Neural progenitor cell (in vitro differentiated cells): ENCODE measurements around the gene GIMAP1. TPM values are rescaled to one million over a fixed set of nuclear protein-coding genes. Genes with fewer than 3 reads are reported as not detected.

Experiments used
- DNase-seq: peaks from one replicate; pipeline ENCODE4 v3.0.0-alpha.2; 2016; ENCODE audit warnings: low spot score
- H2AFZ ChIP-seq: fragments of 200-600 bp; sonication (generic); replicated peaks from 2 replicates; pipeline ENCODE4 v1.6.1; 2016; ENCODE audit warnings: antibody characterized with exemption
- H3F3A ChIP-seq: fragments of 200-600 bp; sonication (generic); 2 replicates; pipeline ENCODE4 v1.6.1; 2016; ENCODE audit warnings: antibody characterized with exemption, low read depth
- H3K27ac ChIP-seq: fragments of 200-600 bp; sonication (generic); 2 replicates; pipeline ENCODE4 v1.5.1; 2016; ENCODE audit warnings: mild to moderate bottlenecking
- H3K27me3 ChIP-seq: fragments of 200-600 bp; sonication (generic); 2 replicates; pipeline ENCODE4 v1.6.1; 2016; ENCODE audit warnings: mild to moderate bottlenecking, moderate library complexity
- H3K36me3 ChIP-seq: fragments of 200-600 bp; sonication (generic); 2 replicates; pipeline ENCODE4 v1.5.1; 2016
- H3K4me1 ChIP-seq: fragments of 200-600 bp; sonication (generic); 2 replicates; pipeline ENCODE4 v1.6.1; 2016; ENCODE audit warnings: mixed run types
- H3K4me2 ChIP-seq: fragments of 200-600 bp; sonication (generic); 2 replicates; pipeline ENCODE4 v1.6.1; 2016
- H3K4me3 ChIP-seq: fragments of 200-600 bp; sonication (generic); 2 replicates; pipeline ENCODE4 v1.5.1; 2016
- H3K79me2 ChIP-seq: fragments of 200-600 bp; sonication (generic); 2 replicates; pipeline ENCODE4 v1.6.1; 2016; ENCODE audit warnings: low read depth
- H3K9ac ChIP-seq: fragments of 200-600 bp; sonication (generic); 2 replicates; pipeline ENCODE4 v1.6.1; 2016
- H3K9me3 ChIP-seq: fragments of 200-600 bp; sonication (generic); 2 replicates; pipeline ENCODE4 v1.5.1; 2016; ENCODE audit warnings: low read depth
- H4K20me1 ChIP-seq: fragments of 200-600 bp; sonication (generic); 2 replicates; pipeline ENCODE4 v1.6.1; 2016; ENCODE audit warnings: low read depth
- H3K27ac Mint-ChIP-seq: 3 replicates; pipeline ENCODE4 v1.8.0; 2021; ENCODE audit warnings: mixed read lengths
- H3K27me3 Mint-ChIP-seq: 2 replicates; pipeline ENCODE4 v1.8.0; 2022; ENCODE audit warnings: low read depth, mild to moderate bottlenecking, inconsistent platforms, moderate library complexity, mixed read lengths; ENCODE audit not compliant: insufficient read depth
- H3K36me3 Mint-ChIP-seq: 3 replicates; pipeline ENCODE4 v1.8.0; 2021; ENCODE audit warnings: mixed read lengths
- H3K4me1 Mint-ChIP-seq: 3 replicates; pipeline ENCODE4 v1.8.0; 2021; ENCODE audit warnings: mixed read lengths
- H3K4me3 Mint-ChIP-seq: 3 replicates; pipeline ENCODE4 v1.8.0; 2021; ENCODE audit warnings: mild to moderate bottlenecking, moderate library complexity, mixed read lengths
- H3K9me3 Mint-ChIP-seq: 3 replicates; pipeline ENCODE4 v1.8.0; 2020; ENCODE audit warnings: mixed read lengths
- CTCF ChIP-seq: fragments of 200-600 bp; sonication (generic); IDR thresholded peaks from 2 replicates; pipeline ENCODE4 v1.5.1; 2017; ENCODE audit warnings: antibody characterized with exemption, mild to moderate bottlenecking
- EZH2 ChIP-seq: fragments of 200-600 bp; sonication (generic); IDR thresholded peaks from 2 replicates; pipeline ENCODE4 v1.6.1; 2017; ENCODE audit warnings: antibody characterized with exemption, mild to moderate bottlenecking, moderate library complexity
- EZH2phosphoT487 ChIP-seq: fragments of 200-600 bp; sonication (generic); IDR thresholded peaks from 2 replicates; pipeline ENCODE4 v1.6.1; 2017; ENCODE audit warnings: antibody characterized with exemption
- total RNA-seq: library from RNA; depleted of rRNA; stranded (reverse); fragments of >200 nt; gene quantifications from 2 replicates; pipeline ENCODE4 v1.2.3, GENCODE V29; 2015; ENCODE audit warnings: low replicate concordance

GIMAP1 gene
- total RNA-seq, 1 donor from 2014 or later = not detected

GRCh38 chr7:150717814-150718420 lies 1.5 kb downstream of the GIMAP1 start:
- no peak for TF ChIP-seq CTCF
- TF ChIP-seq EZH2phosphoT487 = no peak
- no peak for TF ChIP-seq EZH2
- H3K4me1 ChIP-seq = no peaks in the 10 kb centered on the region
- H3K79me2 ChIP-seq = no peaks in the 10 kb centered on the region
- no peaks in the 10 kb centered on the region for H3K36me3 ChIP-seq
- Mint-ChIP-seq H3K4me3 (no peak overlapping the region), H3K27ac (no peak overlapping the region), H3K36me3 (no peaks in the 10 kb centered on the region), H3K9me3 (peaks cover 8% of the 10 kb centered on the region), H3K27me3 (peaks cover 4% of the 10 kb centered on the region), H3K4me1 (peaks cover 3% of the 10 kb centered on the region)
- DNase-seq = no peak
- H3K9me3 ChIP-seq = no peaks in the 10 kb centered on the region
- no peak overlapping the region for H3K4me3 ChIP-seq
- H3K27ac ChIP-seq = no peak overlapping the region
- H4K20me1 ChIP-seq = no peaks in the 10 kb centered on the region
- no peak overlapping the region for H3K4me2 ChIP-seq
- no peaks in the 10 kb centered on the region for H3F3A ChIP-seq
- no peak overlapping the region for H3K9ac ChIP-seq
- peaks cover 80% of the 10 kb centered on the region for H3K27me3 ChIP-seq
- no peak overlapping the region for H2AFZ ChIP-seq

- Histone ChIP-seq H3K79me2 (no peaks in the 10 kb centered on the region), H3F3A (no peaks in the 10 kb centered on the region), H3K4me1 (no peaks in the 10 kb centered on the region), H3K27ac (no peak overlapping the region), H3K4me3 (no peak overlapping the region), H3K4me2 (no peak overlapping the region), H3K9me3 (no peaks in the 10 kb centered on the region), H3K27me3 (peaks cover 92% of the 10 kb centered on the region), H4K20me1 (no peaks in the 10 kb centered on the region), H3K36me3 (no peaks in the 10 kb centered on the region), H3K9ac (no peak overlapping the region), H2AFZ (no peak overlapping the region)
- Mint-ChIP-seq H3K27ac (no peak overlapping the region), H3K4me1 (peaks cover 3% of the 10 kb centered on the region), H3K9me3 (no peaks in the 10 kb centered on the region), H3K27me3 (peaks cover 4% of the 10 kb centered on the region), H3K36me3 (no peaks in the 10 kb centered on the region), H3K4me3 (no peak overlapping the region)
- TF ChIP-seq EZH2phosphoT487 = no peak
- no peak for TF ChIP-seq EZH2
- no peak for TF ChIP-seq CTCF
- DNase-seq = no peak
Observed at GRCh38 chr7:150719436-150719835, 3.0 kb downstream of the GIMAP1 start.

DNA sequence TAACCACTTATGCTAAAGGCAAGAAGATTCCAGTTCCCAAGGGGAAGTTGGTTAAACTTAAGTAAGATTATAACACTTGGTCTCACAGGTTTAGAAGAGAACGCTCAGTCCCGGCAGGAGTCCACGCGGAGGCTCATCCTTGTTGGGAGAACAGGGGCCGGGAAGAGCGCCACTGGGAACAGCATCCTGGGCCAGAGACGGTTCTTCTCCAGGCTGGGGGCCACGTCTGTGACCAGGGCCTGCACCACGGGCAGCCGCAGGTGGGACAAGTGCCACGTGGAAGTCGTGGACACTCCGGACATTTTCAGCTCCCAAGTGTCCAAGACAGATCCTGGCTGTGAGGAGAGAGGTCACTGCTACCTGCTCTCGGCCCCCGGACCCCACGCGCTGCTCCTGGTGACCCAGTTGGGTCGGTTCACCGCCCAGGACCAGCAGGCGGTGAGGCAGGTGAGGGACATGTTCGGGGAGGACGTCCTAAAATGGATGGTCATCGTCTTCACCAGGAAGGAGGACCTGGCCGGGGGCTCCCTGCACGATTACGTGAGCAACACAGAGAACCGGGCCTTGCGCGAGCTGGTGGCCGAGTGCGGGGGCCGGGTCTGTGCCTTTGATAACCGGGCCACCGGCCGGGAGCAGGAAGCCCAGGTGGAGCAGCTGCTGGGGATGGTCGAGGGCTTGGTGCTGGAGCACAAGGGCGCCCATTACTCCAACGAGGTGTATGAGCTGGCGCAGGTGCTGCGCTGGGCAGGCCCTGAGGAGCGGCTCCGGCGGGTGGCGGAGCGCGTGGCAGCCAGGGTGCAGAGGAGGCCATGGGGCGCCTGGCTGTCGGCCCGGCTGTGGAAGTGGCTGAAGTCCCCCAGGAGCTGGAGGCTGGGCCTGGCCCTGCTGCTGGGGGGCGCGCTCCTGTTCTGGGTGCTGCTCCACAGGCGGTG lies 3.8 kb downstream of the GIMAP1 start:
- H3K27me3 Mint-ChIP-seq = peaks cover 4% of the 10 kb centered on the region
- H3K4me3 Mint-ChIP-seq = no peak overlapping the region
- Histone ChIP-seq H3K36me3 (no peaks in the 10 kb centered on the region), H3K4me2 (no peak overlapping the region), H3K27ac (no peak overlapping the region), H3K27me3 (peaks cover 92% of the 10 kb centered on the region), H3K9me3 (no peaks in the 10 kb centered on the region), H2AFZ (no peak overlapping the region), H3F3A (no peaks in the 10 kb centered on the region), H4K20me1 (no peaks in the 10 kb centered on the region), H3K79me2 (no peaks in the 10 kb centered on the region), H3K9ac (no peak overlapping the region), H3K4me1 (no peaks in the 10 kb centered on the region), H3K4me3 (no peak overlapping the region)
- TF ChIP-seq EZH2 = no peak
- TF ChIP-seq EZH2phosphoT487 = no peak
- no peak for TF ChIP-seq CTCF
- H3K4me1 Mint-ChIP-seq = peaks cover 3% of the 10 kb centered on the region
- H3K27ac Mint-ChIP-seq = no peak overlapping the region
- no peaks in the 10 kb centered on the region for H3K9me3 Mint-ChIP-seq
- DNase-seq = no peak
- no peaks in the 10 kb centered on the region for H3K36me3 Mint-ChIP-seq
